Measurements from ENCODE around the gene VSNL1. TPM values are rescaled to one million over a fixed set of nuclear protein-coding genes. Genes with fewer than 3 reads are reported as not detected.

VSNL1 gene
- total and polyA plus RNA-seq, 9 donors, result 0.41 to 9.4 (median 2.7) TPM; not detected in 1

GRCh38 chr2:17617516-17617915 is 77.0 kb downstream of the VSNL1 start:
- Histone ChIP-seq H3K4me1 (ENCODE audit: insufficient read depth) (no peaks in the 10 kb centered on the region), H3K4me3 (no peak overlapping the region), H3K27me3 (no peaks in the 10 kb centered on the region), H3K27ac (no peak overlapping the region), H3K36me3 (no peaks in the 10 kb centered on the region), H3K9me3 (no peaks in the 10 kb centered on the region)
- intact Hi-C loops (cut with DNase I), result no loop called here
- TF ChIP-seq POLR2A (IDR thresholded peaks at IDR 0.05), result no peak
- no peak for TF ChIP-seq EP300 (IDR thresholded peaks at IDR 0.05)
- TF ChIP-seq CTCF (IDR thresholded peaks at IDR 0.05), result no peak
- WGBS, 3 donors, result 85 to 97% (median 92%) methylated on average over 5 of the region's 5 CpGs
- DNase-seq, result no peak

GRCh38 chr2:17617955-17618354 is 77.5 kb downstream of the VSNL1 start:
- Histone ChIP-seq H3K4me1 (ENCODE audit: insufficient read depth) (no peaks in the 10 kb centered on the region), H3K36me3 (no peaks in the 10 kb centered on the region), H3K27ac (no peak overlapping the region), H3K9me3 (no peaks in the 10 kb centered on the region), H3K27me3 (no peaks in the 10 kb centered on the region), H3K4me3 (no peak overlapping the region)
- WGBS, 3 donors, result 0 to 92% (median 87%) methylated on average over 1 of the region's 1 CpG
- TF ChIP-seq EP300 (IDR thresholded peaks at IDR 0.05) (no peak), CTCF (IDR thresholded peaks at IDR 0.05) (no peak), POLR2A (IDR thresholded peaks at IDR 0.05) (no peak)
- intact Hi-C loops (cut with DNase I), result no loop called here
- DNase-seq, result no peak

GRCh38 chr2:17620280-17620679 is 79.8 kb downstream of the VSNL1 start:
- Histone ChIP-seq H3K36me3 (no peaks in the 10 kb centered on the region), H3K27me3 (no peaks in the 10 kb centered on the region), H3K4me3 (no peak overlapping the region), H3K27ac (no peak overlapping the region), H3K4me1 (ENCODE audit: insufficient read depth) (no peaks in the 10 kb centered on the region), H3K9me3 (no peaks in the 10 kb centered on the region)
- intact Hi-C loops (cut with DNase I), result no loop called here
- DNase-seq, result no peak
- no peak for TF ChIP-seq POLR2A (IDR thresholded peaks at IDR 0.05)
- no peak for TF ChIP-seq CTCF (IDR thresholded peaks at IDR 0.05)
- TF ChIP-seq EP300 (IDR thresholded peaks at IDR 0.05), result no peak
- WGBS, 3 donors, result 26 to 43% (median 35%) methylated on average over 6 of the region's 6 CpGs

DNA sequence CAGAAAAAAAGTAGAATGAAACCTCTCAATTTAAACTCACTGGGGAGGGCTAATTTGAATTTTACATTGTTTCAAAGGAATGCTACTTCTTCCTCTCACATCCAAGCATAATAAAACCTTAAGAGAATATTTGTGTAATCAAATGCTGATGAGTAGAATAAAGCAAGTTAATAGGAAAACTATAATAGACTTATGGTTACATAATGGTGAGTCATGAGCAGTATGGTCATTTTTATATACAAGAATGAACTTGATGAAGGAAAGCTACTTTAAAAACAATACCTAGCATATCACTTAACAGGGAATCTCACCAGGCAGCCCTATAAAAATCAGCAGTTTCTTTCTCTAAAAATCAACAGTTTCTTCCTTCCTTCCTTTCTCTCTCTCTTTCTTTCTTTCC is 80.3 kb downstream of the VSNL1 start:
- Histone ChIP-seq H3K27me3 (no peaks in the 10 kb centered on the region), H3K9me3 (no peaks in the 10 kb centered on the region), H3K4me1 (ENCODE audit: insufficient read depth) (no peaks in the 10 kb centered on the region), H3K27ac (no peak overlapping the region), H3K36me3 (no peaks in the 10 kb centered on the region), H3K4me3 (no peak overlapping the region)
- intact Hi-C loops (cut with DNase I), result no loop called here
- TF ChIP-seq CTCF (IDR thresholded peaks at IDR 0.05), result no peak
- no peak for TF ChIP-seq POLR2A (IDR thresholded peaks at IDR 0.05)
- TF ChIP-seq EP300 (IDR thresholded peaks at IDR 0.05), result no peak
- DNase-seq, result no peak

DNA sequence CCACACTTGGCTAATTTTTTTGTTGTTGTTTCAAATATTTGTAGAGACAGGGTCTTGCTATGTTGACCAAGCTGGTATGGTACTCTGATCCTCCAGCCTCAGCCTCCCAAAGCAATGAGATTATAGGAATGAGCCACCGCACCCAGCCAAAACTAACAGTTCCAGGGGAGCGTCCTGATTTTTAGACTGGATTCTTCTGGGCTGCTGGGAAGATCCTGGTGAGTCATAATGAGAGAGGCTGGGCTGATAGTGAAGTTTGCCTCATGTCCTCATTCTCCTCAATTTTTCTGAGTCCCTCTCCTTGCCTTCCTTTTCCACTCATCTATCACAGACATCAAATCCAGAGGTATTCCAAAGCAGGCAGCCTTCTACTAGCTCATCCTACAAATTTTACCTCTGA is 81.3 kb downstream of the VSNL1 start:
- Histone ChIP-seq H3K9me3 (no peaks in the 10 kb centered on the region), H3K4me3 (no peak overlapping the region), H3K27me3 (no peaks in the 10 kb centered on the region), H3K4me1 (ENCODE audit: insufficient read depth) (no peaks in the 10 kb centered on the region), H3K36me3 (no peaks in the 10 kb centered on the region), H3K27ac (no peak overlapping the region)
- 38 to 68% (median 54%) methylated on average over 2 of the region's 2 CpGs for WGBS, 3 donors
- TF ChIP-seq EP300 (IDR thresholded peaks at IDR 0.05) (no peak), POLR2A (IDR thresholded peaks at IDR 0.05) (no peak), CTCF (IDR thresholded peaks at IDR 0.05) (no peak)
- intact Hi-C loops (cut with DNase I), result no loop called here
- DNase-seq, result no peak
